NT2/D1 (cell line): Measurements from ENCODE around the gene RAB22A.
"Not testable (repeated sequence)": the region's sequence is repeated elsewhere in the genome, so short reads cannot be mapped to it uniquely, and the experiment has no call there.

ENCODE experiments used
- SUZ12 ChIP-seq: IDR thresholded peaks from 2 replicates; pipeline ENCODE4 v1.6.1; 2011; ENCODE audit not compliant: insufficient read length, insufficient read depth; ENCODE audit errors: extremely low read depth
- YY1 ChIP-seq: IDR thresholded peaks from 2 replicates; pipeline ENCODE4 v1.6.1; 2011; ENCODE audit not compliant: insufficient read length, insufficient read depth
- ZNF274 ChIP-seq: IDR thresholded peaks from 2 replicates; pipeline ENCODE4 v1.6.1; 2011; ENCODE audit warnings: mild to moderate bottlenecking, low read depth, low read length

DNA sequence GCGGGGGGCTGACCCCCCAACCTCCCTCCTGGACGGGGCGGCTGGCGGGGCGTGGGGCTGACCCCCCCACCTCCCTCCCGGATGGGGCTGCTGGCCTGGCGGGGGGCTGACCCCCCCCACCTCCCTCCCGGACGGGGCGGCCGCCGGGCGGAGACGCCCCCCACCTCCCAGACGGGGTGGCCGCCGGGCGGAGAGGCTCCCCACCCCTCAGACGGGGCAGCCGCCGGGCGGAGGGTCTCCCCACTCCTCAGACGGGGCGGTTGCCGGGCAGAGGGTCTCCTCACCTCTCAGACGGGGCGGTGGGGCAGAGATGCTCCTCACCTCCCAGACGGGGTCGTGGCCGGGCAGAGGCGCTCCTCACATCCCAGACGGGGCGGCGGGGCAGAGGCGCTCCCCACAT, 104.7 kb downstream of the RAB22A start:
- not testable (repeated sequence) for TF ChIP-seq ZNF274, SUZ12, YY1
